HUDEP-2 (cell line): ENCODE measurements around the gene NAXE.

Experiments
- DNase-seq, 76 experiments: peaks; one replicate each; lab custom pipeline; 2025; ENCODE audit not compliant: unreplicated experiment in 76 of 76; lab: John Stamatoyannopoulos, UW

Gene NAXE

DNA sequence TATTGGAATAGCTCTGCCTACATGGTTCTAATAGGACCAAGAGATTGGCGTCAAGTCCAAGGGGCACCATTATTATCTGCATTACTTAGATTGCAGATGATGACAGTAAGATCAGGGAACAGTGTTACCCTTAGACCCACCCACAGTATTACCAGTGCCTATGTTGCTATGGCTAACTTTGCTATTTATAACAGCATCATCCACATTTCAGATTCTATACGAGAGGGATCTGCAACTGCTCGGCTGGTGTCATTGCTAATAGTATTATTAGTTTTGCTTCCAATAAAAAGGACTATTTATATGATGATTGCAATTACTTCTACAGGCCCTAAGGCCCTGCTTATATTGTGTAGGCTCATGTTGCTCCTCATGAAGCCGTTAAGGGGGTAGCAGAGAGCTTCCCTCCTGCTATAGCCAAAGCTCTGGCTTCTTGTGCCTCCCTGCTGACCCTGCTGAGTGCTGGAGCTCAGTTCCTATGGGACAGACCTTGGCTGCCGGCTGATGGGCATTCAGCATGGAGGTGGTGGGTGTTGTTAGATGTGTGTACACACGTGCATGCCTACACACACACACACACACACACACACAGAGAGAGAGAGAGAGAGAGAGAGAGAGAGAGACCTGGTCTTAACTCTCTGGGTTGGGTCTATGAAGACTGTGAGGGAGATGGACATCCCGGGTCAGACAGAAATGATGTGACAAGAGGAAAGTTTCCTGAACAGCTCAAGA, 51.6 kb downstream of the NAXE start:
- DNase-seq = no peak

GRCh38 chr1:156643778-156644092, 52.2 kb downstream of the NAXE start:
- no peak for DNase-seq
